ENCODE data around the gene ZNF300.
A peak's percentile ranks its signal among the peaks of the same experiment; 100 is the strongest.

Gene ZNF300

GRCh38 chr5:150904479-150905311, at the start of gene ZNF300:
TSS of gene ZNF300 (minus strand) at chr5:150904980. CDS start at chr5:150903155, 1,825 bp downstream.
- TF ChIP-seq MAX (IDR thresholded peaks at IDR 0.05) (peak; percentile 65), FOXM1 (IDR thresholded peaks at IDR 0.05; ENCODE audit: borderline replicate concordance, low read depth) (no peak), EP300 (IDR thresholded peaks at IDR 0.05; ENCODE audit: borderline replicate concordance) (0 out of 2 replicates have a peak, but pooled peaks have one; percentile 53), YY1 (IDR thresholded peaks at IDR 0.05; ENCODE audit: low read depth) (peak; percentile 99), USF1 (IDR thresholded peaks at IDR 0.05) (no peak), CREB1 (IDR thresholded peaks at IDR 0.05; ENCODE audit: low read depth) (no peak), REST (IDR thresholded peaks at IDR 0.05; ENCODE audit: low read depth) (no peak), NFIC (IDR thresholded peaks at IDR 0.05) (no peak), TCF12 (IDR thresholded peaks at IDR 0.05; ENCODE audit: low read depth) (no peak), EGR1 (IDR thresholded peaks at IDR 0.05) (peak; percentile 85)

GRCh38 chr5:150948539-150948938, 43.8 kb upstream of the ZNF300 start:
- TF ChIP-seq ZBTB7A (IDR thresholded peaks at IDR 0.05; ENCODE audit: low read depth) (no peak), EGR1 (IDR thresholded peaks at IDR 0.05) (no peak), FOXM1 (IDR thresholded peaks at IDR 0.05; ENCODE audit: borderline replicate concordance, low read depth) (no peak), YY1 (IDR thresholded peaks at IDR 0.05; ENCODE audit: low read depth) (no peak), TAF1 (IDR thresholded peaks at IDR 0.05; ENCODE audit: low read depth) (no peak), RAD21 (IDR thresholded peaks at IDR 0.05; ENCODE audit: low read depth) (no peak)

- TF ChIP-seq ZBTB7A (IDR thresholded peaks at IDR 0.05; ENCODE audit: low read depth) = no peak
- no peak for TF ChIP-seq REST (IDR thresholded peaks at IDR 0.05; ENCODE audit: low read depth)
- no peak for TF ChIP-seq TAF1 (IDR thresholded peaks at IDR 0.05; ENCODE audit: low read depth)
- no peak for TF ChIP-seq CEBPB (IDR thresholded peaks at IDR 0.05)
- no peak for TF ChIP-seq FOXM1 (IDR thresholded peaks at IDR 0.05; ENCODE audit: borderline replicate concordance, low read depth)
- no peak for TF ChIP-seq YY1 (IDR thresholded peaks at IDR 0.05; ENCODE audit: low read depth)
- no peak for TF ChIP-seq EGR1 (IDR thresholded peaks at IDR 0.05)
- no peak for TF ChIP-seq TCF12 (IDR thresholded peaks at IDR 0.05; ENCODE audit: low read depth)
- no peak for TF ChIP-seq TEAD4 (IDR thresholded peaks at IDR 0.05)
- no peak for TF ChIP-seq RAD21 (IDR thresholded peaks at IDR 0.05; ENCODE audit: low read depth)
These were observed 41.6 kb upstream of the ZNF300 start for GRCh38 chr5:150946351-150946905.

- TF ChIP-seq TAF1 (IDR thresholded peaks at IDR 0.05; ENCODE audit: low read depth) (no peak), USF1 (IDR thresholded peaks at IDR 0.05) (no peak), EP300 (IDR thresholded peaks at IDR 0.05; ENCODE audit: borderline replicate concordance) (no peak), REST (IDR thresholded peaks at IDR 0.05; ENCODE audit: low read depth) (no peak), TCF12 (IDR thresholded peaks at IDR 0.05; ENCODE audit: low read depth) (no peak), NFIC (IDR thresholded peaks at IDR 0.05) (no peak), TEAD4 (IDR thresholded peaks at IDR 0.05) (no peak), MAX (IDR thresholded peaks at IDR 0.05) (no peak), EGR1 (IDR thresholded peaks at IDR 0.05) (no peak), CEBPB (IDR thresholded peaks at IDR 0.05) (no peak), FOXM1 (IDR thresholded peaks at IDR 0.05; ENCODE audit: borderline replicate concordance, low read depth) (no peak), CREB1 (IDR thresholded peaks at IDR 0.05; ENCODE audit: low read depth) (no peak), YY1 (IDR thresholded peaks at IDR 0.05; ENCODE audit: low read depth) (no peak), RAD21 (IDR thresholded peaks at IDR 0.05; ENCODE audit: low read depth) (no peak), ZBTB7A (IDR thresholded peaks at IDR 0.05; ENCODE audit: low read depth) (no peak)
These were observed 41.2 kb upstream of the ZNF300 start for GRCh38 chr5:150945947-150946346.
